DOHH2 (cell line): ENCODE data around the gene RAB3IL1.

ENCODE experiments used
- H3F3A ChIP-seq: fragments of 200-600 bp; sonication (generic), shearing (Covaris generic); 2 replicates; pipeline ENCODE4 v1.6.0; 2016; ENCODE audit warnings: antibody characterized with exemption, mild to moderate bottlenecking; ENCODE audit not compliant: control insufficient read depth, insufficient read depth
- H3K27ac ChIP-seq: fragments of 200-600 bp; sonication (generic); 2 replicates; pipeline ENCODE4 v1.5.1; 2014; ENCODE audit warnings: low read depth, mild to moderate bottlenecking, low read length, moderate library complexity
- H3K27me3 ChIP-seq: fragments of 200-600 bp; sonication (generic); 2 replicates; pipeline ENCODE4 v1.6.1; 2014; ENCODE audit warnings: mild to moderate bottlenecking, low read length, mixed read lengths; ENCODE audit not compliant: control insufficient read depth
- H3K36me3 ChIP-seq: fragments of 200-600 bp; sonication (generic); 2 replicates; pipeline ENCODE4 v1.6.1; 2014; ENCODE audit warnings: mild to moderate bottlenecking, low read length, moderate library complexity, mixed read lengths; ENCODE audit not compliant: control insufficient read depth
- H3K4me1 ChIP-seq: fragments of 200-600 bp; sonication (generic); 2 replicates; pipeline ENCODE4 v1.6.1; 2014; ENCODE audit warnings: mild to moderate bottlenecking, low read length, mixed read lengths; ENCODE audit not compliant: control insufficient read depth
- H3K4me2 ChIP-seq: fragments of 200-600 bp; sonication (generic); 2 replicates; pipeline ENCODE4 v1.6.0; 2014; ENCODE audit warnings: mild to moderate bottlenecking, low read length, moderate library complexity
- H3K4me3 ChIP-seq: fragments of 200-600 bp; sonication (generic); 2 replicates; pipeline ENCODE4 v1.5.1; 2014; ENCODE audit warnings: mild to moderate bottlenecking, low read length, mixed read lengths
- H3K79me2 ChIP-seq: fragments of 200-600 bp; sonication (generic); 2 replicates; pipeline ENCODE4 v1.6.1; 2014; ENCODE audit warnings: mild to moderate bottlenecking, low read length, mixed read lengths; ENCODE audit not compliant: control insufficient read depth
- H3K9me2 ChIP-seq: fragments of 200-600 bp; sonication (generic); replicated peaks from 2 replicates; pipeline ENCODE4 v1.6.1; 2014; ENCODE audit warnings: mild to moderate bottlenecking, low read length, mixed read lengths; ENCODE audit not compliant: control insufficient read depth
- H3K9me3 ChIP-seq: fragments of 200-600 bp; sonication (generic); 2 replicates; pipeline ENCODE4 v1.6.1; 2014; ENCODE audit warnings: antibody characterized with exemption, low read length, mixed read lengths; ENCODE audit not compliant: control insufficient read depth, insufficient read depth
- H4K20me1 ChIP-seq: fragments of 200-600 bp; sonication (generic); 2 replicates; pipeline ENCODE4 v1.6.0; 2014; ENCODE audit warnings: low read depth, mild to moderate bottlenecking, antibody characterized with exemption, low read length, moderate library complexity; ENCODE audit not compliant: control insufficient read depth, insufficient read depth
- EZH2phosphoT487 ChIP-seq: fragments of 200-600 bp; sonication (generic); IDR thresholded peaks from 2 replicates; pipeline ENCODE4 v1.6.1; 2017; ENCODE audit warnings: borderline replicate concordance, mild to moderate bottlenecking, antibody characterized with exemption, low read length, moderate library complexity, mixed read lengths
- TF ChIP-seq, protein P1 (sequence below): fragments of 200-600 bp; sonication (generic); IDR thresholded peaks from one replicate; pipeline ENCODE4 v1.5.1; 2014; ENCODE audit warnings: antibody characterized with exemption, mild to moderate bottlenecking, low read depth, low read length; ENCODE audit not compliant: poor library complexity, severe bottlenecking

RAB3IL1 gene

DNA sequence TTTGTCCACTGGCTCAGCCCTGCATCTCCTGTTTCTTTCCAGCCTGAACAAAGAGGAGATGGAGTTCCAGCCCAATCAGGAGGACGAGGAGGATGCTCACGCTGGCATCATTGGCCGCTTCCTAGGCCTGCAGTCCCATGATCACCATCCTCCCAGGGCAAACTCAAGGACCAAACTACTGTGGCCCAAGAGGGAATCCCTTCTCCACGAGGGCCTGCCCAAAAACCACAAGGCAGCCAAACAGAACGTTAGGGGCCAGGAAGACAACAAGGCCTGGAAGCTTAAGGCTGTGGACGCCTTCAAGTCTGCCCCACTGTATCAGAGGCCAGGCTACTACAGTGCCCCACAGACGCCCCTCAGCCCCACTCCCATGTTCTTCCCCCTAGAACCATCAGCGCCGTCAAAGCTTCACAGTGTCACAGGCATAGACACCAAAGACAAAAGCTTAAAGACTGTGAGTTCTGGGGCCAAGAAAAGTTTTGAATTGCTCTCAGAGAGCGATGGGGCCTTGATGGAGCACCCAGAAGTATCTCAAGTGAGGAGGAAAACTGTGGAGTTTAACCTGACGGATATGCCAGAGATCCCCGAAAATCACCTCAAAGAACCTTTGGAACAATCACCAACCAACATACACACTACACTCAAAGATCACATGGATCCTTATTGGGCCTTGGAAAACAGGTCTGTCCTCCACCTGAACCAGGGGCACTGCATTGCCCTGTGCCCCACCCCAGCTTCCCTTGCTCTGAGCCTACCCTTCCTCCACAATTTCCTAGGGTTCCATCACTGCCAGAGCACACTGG lies 45.0 kb upstream of the RAB3IL1 start:
- no peak overlapping the region for H3K4me2 ChIP-seq
- H3K9me2 ChIP-seq: no peaks in the 10 kb centered on the region
- H3K79me2 ChIP-seq: peaks cover 26% of the 10 kb centered on the region
- peaks cover 32% of the 10 kb centered on the region for H3K4me1 ChIP-seq
- peaks cover 46% of the 10 kb centered on the region for H3K36me3 ChIP-seq
- no peak overlapping the region for H3K4me3 ChIP-seq
- H3F3A ChIP-seq: peaks cover 14% of the 10 kb centered on the region
- H3K27me3 ChIP-seq: no peaks in the 10 kb centered on the region
- H3K9me3 ChIP-seq: no peaks in the 10 kb centered on the region
- H4K20me1 ChIP-seq: peaks cover 37% of the 10 kb centered on the region
- TF ChIP-seq EZH2phosphoT487: no peak
- H3K27ac ChIP-seq: no peak overlapping the region

DNA sequence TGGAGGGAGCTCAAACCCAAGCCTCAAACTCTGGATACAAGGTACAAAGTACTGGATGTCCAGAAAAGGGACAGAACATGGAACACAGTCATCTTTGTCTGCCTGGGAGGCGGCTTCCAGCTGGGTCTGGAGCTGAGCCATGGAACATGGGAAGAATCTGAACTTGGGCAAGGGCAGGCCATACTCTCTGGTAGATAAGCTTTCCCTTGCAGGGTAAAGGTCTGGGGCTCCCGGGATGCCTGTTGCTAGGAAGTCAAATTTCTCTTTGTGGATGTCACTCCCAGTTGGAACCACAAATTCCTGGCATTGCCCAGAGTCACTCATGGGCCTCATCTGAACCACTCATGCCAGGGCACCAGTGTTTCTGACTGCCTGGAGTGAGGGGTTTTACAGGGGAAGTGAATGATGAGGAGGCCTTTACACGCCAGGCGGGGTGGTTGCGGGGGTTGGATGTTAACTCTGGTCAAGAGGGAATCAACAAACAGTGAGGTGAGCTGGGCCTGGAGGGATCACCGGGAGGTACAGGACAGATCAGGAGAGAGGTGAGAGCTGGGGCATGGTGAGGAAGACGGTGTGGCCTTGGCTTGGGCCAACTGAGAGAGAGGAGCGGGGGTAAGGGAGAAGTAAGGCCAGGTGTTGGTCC lies 44.3 kb upstream of the RAB3IL1 start:
- Histone ChIP-seq H4K20me1 (peaks cover 34% of the 10 kb centered on the region), H3K27me3 (no peaks in the 10 kb centered on the region), H3K27ac (no peak overlapping the region), H3K4me3 (no peak overlapping the region), H3K9me3 (no peaks in the 10 kb centered on the region), H3F3A (peaks cover 14% of the 10 kb centered on the region), H3K36me3 (peaks cover 43% of the 10 kb centered on the region), H3K4me1 (peaks cover 32% of the 10 kb centered on the region), H3K9me2 (no peaks in the 10 kb centered on the region), H3K4me2 (no peak overlapping the region), H3K79me2 (peaks cover 20% of the 10 kb centered on the region)
- no peak for TF ChIP-seq EZH2phosphoT487
- TF ChIP-seq, protein P1, sequence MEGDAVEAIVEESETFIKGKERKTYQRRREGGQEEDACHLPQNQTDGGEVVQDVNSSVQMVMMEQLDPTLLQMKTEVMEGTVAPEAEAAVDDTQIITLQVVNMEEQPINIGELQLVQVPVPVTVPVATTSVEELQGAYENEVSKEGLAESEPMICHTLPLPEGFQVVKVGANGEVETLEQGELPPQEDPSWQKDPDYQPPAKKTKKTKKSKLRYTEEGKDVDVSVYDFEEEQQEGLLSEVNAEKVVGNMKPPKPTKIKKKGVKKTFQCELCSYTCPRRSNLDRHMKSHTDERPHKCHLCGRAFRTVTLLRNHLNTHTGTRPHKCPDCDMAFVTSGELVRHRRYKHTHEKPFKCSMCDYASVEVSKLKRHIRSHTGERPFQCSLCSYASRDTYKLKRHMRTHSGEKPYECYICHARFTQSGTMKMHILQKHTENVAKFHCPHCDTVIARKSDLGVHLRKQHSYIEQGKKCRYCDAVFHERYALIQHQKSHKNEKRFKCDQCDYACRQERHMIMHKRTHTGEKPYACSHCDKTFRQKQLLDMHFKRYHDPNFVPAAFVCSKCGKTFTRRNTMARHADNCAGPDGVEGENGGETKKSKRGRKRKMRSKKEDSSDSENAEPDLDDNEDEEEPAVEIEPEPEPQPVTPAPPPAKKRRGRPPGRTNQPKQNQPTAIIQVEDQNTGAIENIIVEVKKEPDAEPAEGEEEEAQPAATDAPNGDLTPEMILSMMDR: no peak

DNA sequence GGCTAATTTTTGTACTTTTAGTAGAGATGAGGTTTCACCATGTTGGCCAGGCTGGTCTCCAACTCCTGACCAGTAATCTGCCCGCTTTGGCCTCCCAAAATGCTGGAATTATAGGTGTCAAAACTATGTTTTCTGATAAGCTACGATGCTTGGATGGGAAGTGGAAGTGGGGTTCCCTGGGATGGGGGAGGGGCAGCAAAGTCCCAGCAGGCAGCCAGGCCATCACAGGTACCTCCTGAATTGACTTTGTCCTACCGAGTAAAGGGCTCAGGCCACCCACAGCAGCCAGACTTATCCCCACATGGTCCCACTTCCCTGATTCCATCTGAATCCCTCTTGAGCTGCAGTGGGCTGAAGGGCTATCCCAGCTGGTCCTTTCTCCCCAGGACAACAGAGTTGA lies 43.2 kb upstream of the RAB3IL1 start:
- peaks cover 29% of the 10 kb centered on the region for H3K4me1 ChIP-seq
- H4K20me1 ChIP-seq: peaks cover 26% of the 10 kb centered on the region
- H3F3A ChIP-seq: peaks cover 12% of the 10 kb centered on the region
- H3K36me3 ChIP-seq: peaks cover 31% of the 10 kb centered on the region
- H3K27me3 ChIP-seq: no peaks in the 10 kb centered on the region
- H3K4me2 ChIP-seq: no peak overlapping the region
- no peaks in the 10 kb centered on the region for H3K9me3 ChIP-seq
- H3K9me2 ChIP-seq: no peaks in the 10 kb centered on the region
- TF ChIP-seq, protein P1: no peak
- no peak for TF ChIP-seq EZH2phosphoT487
- H3K4me3 ChIP-seq: no peak overlapping the region
- no peak overlapping the region for H3K27ac ChIP-seq
- peaks cover 8% of the 10 kb centered on the region for H3K79me2 ChIP-seq

- peaks cover 20% of the 10 kb centered on the region for H3K4me1 ChIP-seq
- H3K27me3 ChIP-seq: no peaks in the 10 kb centered on the region; the same call in 1 of the 2 replicates
- peaks cover 23% of the 10 kb centered on the region for H3K36me3 ChIP-seq
- no peak overlapping the region for H3K4me3 ChIP-seq
- peaks cover 10% of the 10 kb centered on the region for H3F3A ChIP-seq
- no peaks in the 10 kb centered on the region for H3K79me2 ChIP-seq
- no peaks in the 10 kb centered on the region for H3K9me3 ChIP-seq
- peaks cover 17% of the 10 kb centered on the region for H4K20me1 ChIP-seq
- no peak overlapping the region for H3K4me2 ChIP-seq
- no peaks in the 10 kb centered on the region for H3K9me2 ChIP-seq
- H3K27ac ChIP-seq: no peak overlapping the region
- TF ChIP-seq EZH2phosphoT487: no peak
- TF ChIP-seq, protein P1: no peak
Measured at GRCh38 chr11:61959678-61960077, 42.3 kb upstream of the RAB3IL1 start.
